ENCODE measurements around the gene MCOLN3.

- no peak for TF ChIP-seq CTCF (conservative IDR thresholded peaks at IDR 0.05; ENCODE audit: low read length)
- TF ChIP-seq EZH2phosphoT487 (IDR thresholded peaks at IDR 0.05; ENCODE audit: borderline replicate concordance): no peak
Measured at GRCh38 chr1:85024736-85025135, 23.6 kb downstream of the MCOLN3 start.

Data from Loucy (cell line).